Ishikawa (cell line): ENCODE results near the gene SULT6B1.

Source experiments
- CEBPB ChIP-seq: IDR thresholded peaks from 2 replicates; pipeline ENCODE4 v1.6.1; 2012
- CREB1 ChIP-seq: IDR thresholded peaks from 2 replicates; pipeline ENCODE4 v1.6.1; 2012; ENCODE audit warnings: low read depth
- EGR1 ChIP-seq: IDR thresholded peaks from 2 replicates; pipeline ENCODE4 v1.6.1; 2012
- EP300 ChIP-seq: IDR thresholded peaks from 2 replicates; pipeline ENCODE4 v1.6.1; 2012; ENCODE audit warnings: borderline replicate concordance
- FOXM1 ChIP-seq: IDR thresholded peaks from 2 replicates; pipeline ENCODE4 v1.6.1; 2012; ENCODE audit warnings: low read depth, borderline replicate concordance
- NFIC ChIP-seq: IDR thresholded peaks from 2 replicates; pipeline ENCODE4 v1.6.1; 2012
- RAD21 ChIP-seq: IDR thresholded peaks from 2 replicates; pipeline ENCODE4 v1.6.1; 2012; ENCODE audit warnings: low read depth
- TAF1 ChIP-seq: IDR thresholded peaks from 2 replicates; pipeline ENCODE4 v1.6.1; 2012; ENCODE audit warnings: low read depth, mild to moderate bottlenecking
- TCF12 ChIP-seq: IDR thresholded peaks from 2 replicates; pipeline ENCODE4 v1.6.1; 2012; ENCODE audit warnings: low read depth
- TEAD4 ChIP-seq: IDR thresholded peaks from 2 replicates; pipeline ENCODE4 v1.6.1; 2012
- YY1 ChIP-seq: IDR thresholded peaks from 2 replicates; pipeline ENCODE4 v1.6.1; 2012; ENCODE audit warnings: low read depth
- ZBTB7A ChIP-seq: IDR thresholded peaks from 2 replicates; pipeline ENCODE4 v1.6.1; 2012; ENCODE audit warnings: low read depth
- TF ChIP-seq, protein P1 (sequence below): IDR thresholded peaks from 2 replicates; pipeline ENCODE4 v1.6.1; 2012; ENCODE audit warnings: low read depth, mild to moderate bottlenecking
- TF ChIP-seq, protein P2 (sequence below): IDR thresholded peaks from 2 replicates; pipeline ENCODE4 v1.6.1; 2012
- TF ChIP-seq, protein P3 (sequence below): IDR thresholded peaks from 2 replicates; pipeline ENCODE4 v1.6.1; 2012

SULT6B1 gene

DNA sequence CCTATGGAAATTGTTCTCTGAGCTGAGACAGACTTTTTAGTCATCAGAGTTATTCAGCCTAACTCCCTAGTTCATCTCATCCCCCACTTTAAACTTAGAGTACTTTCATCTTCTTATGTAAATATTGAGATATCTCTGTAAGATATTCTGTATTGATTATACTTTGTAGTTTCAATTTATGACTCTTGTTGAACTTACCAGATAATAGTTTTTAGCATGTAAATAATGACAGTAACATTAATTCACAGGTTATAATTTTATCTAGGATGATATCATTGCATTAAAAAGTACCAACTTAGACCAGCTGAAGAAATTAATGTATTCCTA is 16.9 kb downstream of the SULT6B1 start:
- TF ChIP-seq ZBTB7A (no peak), TEAD4 (no peak)

DNA sequence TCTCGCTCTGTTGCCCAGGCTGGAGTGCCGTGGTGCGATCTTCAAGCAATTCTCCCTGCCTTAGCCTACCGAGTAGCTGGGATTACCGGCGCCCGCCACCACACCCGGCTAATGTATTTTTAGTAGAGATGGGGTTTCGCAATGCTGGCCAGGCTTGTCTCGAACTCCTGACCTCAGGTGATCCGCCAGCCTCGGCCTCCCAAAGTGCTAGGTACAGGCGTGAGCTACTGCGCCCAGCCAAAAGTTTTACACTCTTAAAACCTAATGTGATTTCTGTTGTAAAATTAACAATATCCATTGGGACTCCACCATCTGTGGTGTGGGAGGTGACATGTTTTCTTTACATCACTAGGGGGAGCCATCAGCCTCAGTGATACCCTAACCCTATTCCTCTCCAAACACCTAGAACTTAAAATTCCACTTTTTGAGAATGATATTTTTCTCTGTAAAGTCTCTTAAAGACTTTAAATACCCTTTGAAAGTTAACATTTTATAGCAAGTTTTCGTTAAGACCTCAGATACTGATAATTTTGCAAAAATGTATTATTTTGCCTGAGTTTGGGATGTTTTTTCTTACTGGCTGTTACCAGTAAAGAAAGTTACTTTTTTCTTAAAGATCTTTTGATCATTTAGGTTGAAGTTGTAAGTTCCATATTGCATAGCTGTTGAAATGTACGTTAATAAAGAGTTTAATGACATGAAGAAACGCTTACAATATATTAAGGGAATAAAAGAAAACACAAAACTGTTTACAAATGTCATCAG is 20.1 kb downstream of the SULT6B1 start:
- TF ChIP-seq CEBPB (peak; percentile 79), TCF12 (no peak), RAD21 (peak; percentile 78)

DNA sequence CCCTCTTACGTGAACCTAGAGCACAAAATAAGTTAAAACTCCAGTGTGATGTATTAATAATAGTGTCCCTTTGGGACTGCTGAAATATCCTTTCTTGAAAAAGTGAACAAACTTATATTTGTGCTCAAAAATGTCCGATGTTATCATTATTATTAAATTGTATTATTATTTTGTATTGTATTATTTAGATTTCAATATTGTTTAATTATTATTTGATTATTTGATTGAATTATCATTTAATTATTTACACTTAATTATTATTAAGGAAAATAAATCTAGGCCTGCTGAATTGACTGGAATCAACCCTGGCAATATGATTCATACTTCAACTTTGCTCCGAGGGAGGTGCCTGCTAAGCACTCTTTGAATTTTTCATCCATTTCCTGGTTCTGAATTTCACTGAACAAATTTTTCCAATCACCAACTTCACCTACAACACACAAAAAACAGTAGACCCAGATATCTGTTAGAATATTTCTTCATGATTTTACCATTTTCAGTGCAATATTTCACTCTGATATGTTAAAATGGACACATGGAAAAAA is 20.8 kb downstream of the SULT6B1 start:
- TF ChIP-seq, protein P1, sequence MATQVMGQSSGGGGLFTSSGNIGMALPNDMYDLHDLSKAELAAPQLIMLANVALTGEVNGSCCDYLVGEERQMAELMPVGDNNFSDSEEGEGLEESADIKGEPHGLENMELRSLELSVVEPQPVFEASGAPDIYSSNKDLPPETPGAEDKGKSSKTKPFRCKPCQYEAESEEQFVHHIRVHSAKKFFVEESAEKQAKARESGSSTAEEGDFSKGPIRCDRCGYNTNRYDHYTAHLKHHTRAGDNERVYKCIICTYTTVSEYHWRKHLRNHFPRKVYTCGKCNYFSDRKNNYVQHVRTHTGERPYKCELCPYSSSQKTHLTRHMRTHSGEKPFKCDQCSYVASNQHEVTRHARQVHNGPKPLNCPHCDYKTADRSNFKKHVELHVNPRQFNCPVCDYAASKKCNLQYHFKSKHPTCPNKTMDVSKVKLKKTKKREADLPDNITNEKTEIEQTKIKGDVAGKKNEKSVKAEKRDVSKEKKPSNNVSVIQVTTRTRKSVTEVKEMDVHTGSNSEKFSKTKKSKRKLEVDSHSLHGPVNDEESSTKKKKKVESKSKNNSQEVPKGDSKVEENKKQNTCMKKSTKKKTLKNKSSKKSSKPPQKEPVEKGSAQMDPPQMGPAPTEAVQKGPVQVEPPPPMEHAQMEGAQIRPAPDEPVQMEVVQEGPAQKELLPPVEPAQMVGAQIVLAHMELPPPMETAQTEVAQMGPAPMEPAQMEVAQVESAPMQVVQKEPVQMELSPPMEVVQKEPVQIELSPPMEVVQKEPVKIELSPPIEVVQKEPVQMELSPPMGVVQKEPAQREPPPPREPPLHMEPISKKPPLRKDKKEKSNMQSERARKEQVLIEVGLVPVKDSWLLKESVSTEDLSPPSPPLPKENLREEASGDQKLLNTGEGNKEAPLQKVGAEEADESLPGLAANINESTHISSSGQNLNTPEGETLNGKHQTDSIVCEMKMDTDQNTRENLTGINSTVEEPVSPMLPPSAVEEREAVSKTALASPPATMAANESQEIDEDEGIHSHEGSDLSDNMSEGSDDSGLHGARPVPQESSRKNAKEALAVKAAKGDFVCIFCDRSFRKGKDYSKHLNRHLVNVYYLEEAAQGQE: no peak
- TF ChIP-seq TCF12: no peak
- TF ChIP-seq CEBPB: no peak
- no peak for TF ChIP-seq ZBTB7A
- TF ChIP-seq FOXM1: no peak
- TF ChIP-seq CREB1: no peak
- TF ChIP-seq YY1: no peak
- TF ChIP-seq, protein P2, sequence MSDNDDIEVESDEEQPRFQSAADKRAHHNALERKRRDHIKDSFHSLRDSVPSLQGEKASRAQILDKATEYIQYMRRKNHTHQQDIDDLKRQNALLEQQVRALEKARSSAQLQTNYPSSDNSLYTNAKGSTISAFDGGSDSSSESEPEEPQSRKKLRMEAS: no peak
- TF ChIP-seq, protein P3, sequence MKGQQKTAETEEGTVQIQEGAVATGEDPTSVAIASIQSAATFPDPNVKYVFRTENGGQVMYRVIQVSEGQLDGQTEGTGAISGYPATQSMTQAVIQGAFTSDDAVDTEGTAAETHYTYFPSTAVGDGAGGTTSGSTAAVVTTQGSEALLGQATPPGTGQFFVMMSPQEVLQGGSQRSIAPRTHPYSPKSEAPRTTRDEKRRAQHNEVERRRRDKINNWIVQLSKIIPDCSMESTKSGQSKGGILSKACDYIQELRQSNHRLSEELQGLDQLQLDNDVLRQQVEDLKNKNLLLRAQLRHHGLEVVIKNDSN: no peak
- no peak for TF ChIP-seq NFIC
- TF ChIP-seq EGR1: no peak
- no peak for TF ChIP-seq EP300
- TF ChIP-seq TAF1: no peak
- TF ChIP-seq RAD21: no peak
- no peak for TF ChIP-seq TEAD4

DNA sequence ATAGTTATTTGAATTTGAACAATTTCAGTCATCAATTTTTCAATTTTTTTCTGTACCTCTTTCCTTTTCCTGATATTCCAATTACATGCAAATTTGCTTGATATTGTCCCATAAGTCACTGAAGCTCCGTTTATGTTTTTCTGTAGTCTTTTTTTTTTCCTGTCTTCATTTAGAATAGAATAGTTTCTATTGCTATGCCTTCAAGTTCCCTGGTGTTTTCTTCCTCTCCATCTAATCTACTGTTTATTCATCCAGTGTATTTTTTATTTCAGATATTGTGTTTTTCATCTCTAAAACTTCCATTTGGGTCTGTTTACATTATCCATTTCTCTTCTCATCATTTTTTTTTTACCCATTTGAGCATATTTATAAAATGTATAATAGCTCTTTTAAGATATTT is 23.7 kb downstream of the SULT6B1 start:
- TF ChIP-seq CEBPB (no peak), EP300 (no peak), TCF12 (no peak), EGR1 (no peak), CREB1 (no peak), FOXM1 (no peak), TEAD4 (no peak), ZBTB7A (no peak), NFIC (no peak), TAF1 (no peak)
- TF ChIP-seq, protein P2: no peak
- TF ChIP-seq, protein P3: no peak

DNA sequence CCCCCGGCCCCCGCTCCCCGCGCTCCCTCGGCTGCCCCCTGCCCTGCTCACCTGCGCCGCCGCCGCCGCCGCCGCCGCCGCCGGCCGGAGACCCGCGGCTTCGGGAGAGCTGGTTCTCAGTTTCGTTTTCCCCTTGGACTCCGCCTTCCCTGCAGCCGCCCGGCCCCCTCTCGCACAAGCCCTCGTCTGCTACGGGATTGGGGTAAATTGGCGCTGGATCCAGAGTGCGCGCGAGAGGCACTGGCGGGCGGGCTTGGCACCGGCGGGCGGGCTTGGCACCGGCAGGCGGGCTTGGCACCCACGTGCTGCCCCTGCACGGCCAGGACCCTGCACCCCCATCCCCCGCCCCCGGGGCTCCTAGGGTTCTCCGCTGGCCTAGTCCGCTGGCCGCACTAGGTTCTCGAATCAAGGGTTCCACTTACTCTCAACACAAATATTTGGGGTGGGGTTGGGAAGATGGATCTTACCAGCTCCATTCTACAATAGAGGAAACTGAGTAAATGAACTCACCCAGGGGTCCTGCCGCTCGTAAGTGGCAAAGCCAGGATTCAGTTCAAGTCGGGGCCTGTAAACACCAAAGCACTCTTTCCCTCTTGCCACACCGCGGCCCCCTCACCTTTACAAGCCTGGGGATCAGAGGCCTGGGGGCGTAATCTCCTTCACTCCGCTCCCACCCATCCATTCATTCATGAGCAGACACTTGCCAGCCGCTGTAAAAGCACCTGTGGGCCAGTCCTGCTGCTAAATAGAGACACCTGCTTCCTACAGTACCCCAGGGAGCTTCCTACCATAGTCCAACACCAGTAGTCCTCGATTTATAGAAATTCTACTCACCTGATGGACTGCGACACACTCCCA is 31.4 kb downstream of the SULT6B1 start, which contains the start of gene EIF2AK2:
Gene EIF2AK2 (minus strand): TSS at position 124 of the 858 bp plus-strand sequence. CDS start 9,174 bp downstream, outside the sequence.
- TF ChIP-seq TAF1 (peak; percentile 23; the same call in 1 of the 2 replicates), TEAD4 (no peak), NFIC (peak; percentile 20; the same call in 1 of the 2 replicates), FOXM1 (no peak), ZBTB7A (peak; percentile 71; the same call in 1 of the 2 replicates), EP300 (no peak)
- TF ChIP-seq, protein P3: 0 out of 2 replicates have a peak, but pooled peaks have one; percentile 6
- TF ChIP-seq, protein P2: peak; percentile 80

DNA sequence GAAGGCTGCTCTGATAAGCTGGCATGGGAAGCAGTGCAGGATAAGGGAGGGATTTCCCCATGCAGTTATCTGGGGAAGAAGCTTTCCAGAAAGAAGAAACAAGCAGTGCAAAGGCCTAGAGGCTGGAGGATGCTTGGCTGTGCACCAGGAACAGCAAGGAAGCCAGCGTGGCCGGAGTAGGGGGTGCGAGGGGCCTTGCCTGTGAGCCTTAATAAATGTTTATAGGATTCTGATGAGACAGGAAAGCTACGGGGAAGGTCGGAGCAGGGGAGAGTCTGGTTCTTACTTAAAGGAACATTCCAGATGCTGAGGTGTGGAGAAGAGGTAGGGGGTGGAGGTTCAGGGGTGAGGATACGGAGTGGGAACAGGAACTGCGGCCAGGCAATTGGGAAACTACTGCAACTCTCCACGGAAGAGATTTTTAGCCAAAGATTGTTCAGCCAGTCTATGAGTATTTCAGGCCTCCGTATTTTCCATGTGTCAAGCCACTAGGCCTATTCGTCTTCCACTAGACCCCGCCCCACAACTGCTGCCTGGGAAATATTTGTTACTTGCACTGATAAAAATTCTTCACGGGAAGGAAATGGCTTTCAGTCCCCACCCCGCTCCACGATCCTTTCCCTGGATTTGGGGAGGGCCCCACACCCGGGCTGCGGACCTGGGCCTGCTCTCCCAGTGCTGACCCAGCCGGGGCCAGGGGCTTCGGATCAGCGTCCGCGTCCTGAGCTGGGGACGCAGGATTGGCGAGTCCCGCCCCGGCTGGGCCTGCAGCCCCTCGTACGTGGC is 32.2 kb downstream of the SULT6B1 start:
- TF ChIP-seq TAF1 (0 out of 2 replicates have a peak, but pooled peaks have one; percentile 44), EGR1 (no peak)
